ENCODE measurements around the gene SDSL.

Gene SDSL, protein sequence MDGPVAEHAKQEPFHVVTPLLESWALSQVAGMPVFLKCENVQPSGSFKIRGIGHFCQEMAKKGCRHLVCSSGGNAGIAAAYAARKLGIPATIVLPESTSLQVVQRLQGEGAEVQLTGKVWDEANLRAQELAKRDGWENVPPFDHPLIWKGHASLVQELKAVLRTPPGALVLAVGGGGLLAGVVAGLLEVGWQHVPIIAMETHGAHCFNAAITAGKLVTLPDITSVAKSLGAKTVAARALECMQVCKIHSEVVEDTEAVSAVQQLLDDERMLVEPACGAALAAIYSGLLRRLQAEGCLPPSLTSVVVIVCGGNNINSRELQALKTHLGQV

DNA sequence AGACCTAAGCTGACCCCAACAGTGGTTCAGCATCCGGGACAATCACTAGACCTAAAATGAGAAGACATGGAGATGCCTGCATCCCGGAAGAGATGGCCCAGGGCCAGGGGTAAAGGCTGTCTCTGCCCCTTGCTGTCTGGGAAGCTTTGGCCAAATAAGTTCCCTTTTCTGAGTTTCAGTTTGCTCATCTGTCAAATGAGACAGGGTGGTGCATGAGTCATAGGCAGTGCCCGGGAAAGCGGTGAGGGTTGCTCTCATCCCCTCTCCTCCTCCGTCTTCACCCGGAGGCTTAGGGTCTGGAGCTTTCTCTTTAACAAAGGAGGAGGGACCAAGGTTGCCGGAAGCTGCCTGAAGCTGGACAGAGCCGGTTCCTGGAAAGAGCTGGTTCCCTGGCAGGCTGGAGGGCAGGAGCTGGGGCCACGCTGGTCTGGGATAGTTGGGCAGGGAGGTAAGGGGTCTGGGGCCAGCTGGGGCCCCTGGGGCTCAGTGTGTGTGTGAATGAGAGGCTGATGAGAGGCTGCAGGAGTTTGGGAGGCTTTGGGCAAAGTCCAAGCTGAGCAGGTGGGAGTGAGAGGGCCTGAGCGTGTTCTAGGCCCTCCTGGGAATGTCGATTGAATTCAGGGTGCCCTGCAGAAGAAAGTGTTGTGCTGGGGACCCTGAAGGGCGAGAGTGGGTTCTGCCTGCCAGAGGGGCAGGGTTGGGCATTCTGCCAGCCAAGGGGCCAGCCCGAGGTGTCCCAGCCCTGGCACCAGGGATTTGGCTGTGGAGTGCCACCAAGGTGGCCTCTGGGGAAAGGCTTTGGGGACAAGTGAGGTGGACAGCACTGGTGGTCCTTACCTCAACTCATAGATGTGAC lies at the start of gene SDSL:
TSS of gene SDSL (plus strand) at position 351 of the 856 bp plus-strand sequence. CDS start 5,603 bp downstream, outside the sequence.
- Histone ChIP-seq H3K36me3 (ENCODE audit: control insufficient read depth, insufficient read depth, low read length) (no peaks in the 10 kb centered on the region), H3K4me1 (ENCODE audit: control insufficient read depth, insufficient read depth, low read length) (peaks cover 11% of the 10 kb centered on the region; the same call in 1 of the 2 replicates), H3K27me3 (ENCODE audit: control insufficient read depth, insufficient read depth, low read length) (no peaks in the 10 kb centered on the region), H3K27ac (ENCODE audit: low read depth, low read length) (peak within 1 kb of the TSS; percentile 24; the same call in 1 of the 2 replicates), H3K9me3 (ENCODE audit: control insufficient read depth, insufficient read depth, low read depth, low read length) (no peaks in the 10 kb centered on the region), H3K9ac (ENCODE audit: low read length) (peak within 1 kb of the TSS; percentile 18), H3K4me3 (ENCODE audit: low read depth, low read length) (peak within 1 kb of the TSS; percentile 43)

DNA sequence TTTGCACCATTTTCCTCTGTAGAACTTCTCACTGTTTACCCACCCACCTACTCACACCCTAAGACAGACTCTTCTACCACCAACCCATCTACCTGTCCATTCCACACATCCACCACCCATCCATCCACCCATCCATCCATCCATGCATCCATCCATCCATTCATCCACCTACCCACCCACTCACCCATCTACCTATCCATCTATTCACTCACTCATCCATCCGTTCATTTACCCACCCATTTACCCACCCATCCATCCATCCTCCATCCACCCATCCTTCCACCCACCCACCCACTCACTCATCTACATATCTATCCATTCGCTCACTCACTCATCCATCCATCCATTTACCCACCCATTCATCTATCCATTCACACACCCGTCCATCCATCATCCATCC lies 48.7 kb upstream of the SDSL start:
- no peak overlapping the region for H3K27ac ChIP-seq (ENCODE audit: low read depth, low read length)
- H3K36me3 ChIP-seq (ENCODE audit: control insufficient read depth, insufficient read depth, low read length): no peaks in the 10 kb centered on the region; the same call in 1 of the 2 replicates

DNA sequence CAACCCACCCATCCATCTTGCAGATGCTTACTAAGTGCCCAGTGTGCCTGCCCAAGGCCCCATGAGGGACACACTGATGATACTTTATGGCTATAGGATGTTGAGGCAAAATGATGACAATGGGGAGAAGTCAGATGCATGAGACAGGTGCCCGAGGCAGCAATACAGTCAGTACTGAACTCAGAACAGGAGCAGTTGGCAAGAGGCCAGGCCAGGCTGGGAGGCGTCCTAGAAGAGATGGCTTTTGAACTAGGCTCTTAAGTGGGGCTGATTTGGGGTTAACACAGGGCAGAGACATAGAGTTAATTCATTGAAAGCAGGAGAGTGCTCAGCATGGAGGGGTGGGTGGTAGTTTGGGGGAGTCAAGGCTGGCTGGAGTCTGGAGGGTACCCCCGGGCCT lies 48.2 kb upstream of the SDSL start:
- Histone ChIP-seq H3K27ac (ENCODE audit: low read depth, low read length) (no peak overlapping the region), H3K36me3 (ENCODE audit: control insufficient read depth, insufficient read depth, low read length) (no peaks in the 10 kb centered on the region; the same call in 1 of the 2 replicates), H3K27me3 (ENCODE audit: control insufficient read depth, insufficient read depth, low read length) (no peaks in the 10 kb centered on the region), H3K4me1 (ENCODE audit: control insufficient read depth, insufficient read depth, low read length) (no peaks in the 10 kb centered on the region), H3K9ac (ENCODE audit: low read length) (no peak overlapping the region), H3K4me3 (ENCODE audit: low read depth, low read length) (no peak overlapping the region), H3K9me3 (ENCODE audit: control insufficient read depth, insufficient read depth, low read depth, low read length) (no peaks in the 10 kb centered on the region)

More for the DNA sequence above, 48.7 kb upstream of the SDSL start:
- Histone ChIP-seq H3K4me3 (ENCODE audit: low read depth, low read length) (no peak overlapping the region), H3K27me3 (ENCODE audit: control insufficient read depth, insufficient read depth, low read length) (no peaks in the 10 kb centered on the region), H3K9me3 (ENCODE audit: control insufficient read depth, insufficient read depth, low read depth, low read length) (no peaks in the 10 kb centered on the region), H3K9ac (ENCODE audit: low read length) (no peak overlapping the region), H3K4me1 (ENCODE audit: control insufficient read depth, insufficient read depth, low read length) (no peaks in the 10 kb centered on the region)

DNA sequence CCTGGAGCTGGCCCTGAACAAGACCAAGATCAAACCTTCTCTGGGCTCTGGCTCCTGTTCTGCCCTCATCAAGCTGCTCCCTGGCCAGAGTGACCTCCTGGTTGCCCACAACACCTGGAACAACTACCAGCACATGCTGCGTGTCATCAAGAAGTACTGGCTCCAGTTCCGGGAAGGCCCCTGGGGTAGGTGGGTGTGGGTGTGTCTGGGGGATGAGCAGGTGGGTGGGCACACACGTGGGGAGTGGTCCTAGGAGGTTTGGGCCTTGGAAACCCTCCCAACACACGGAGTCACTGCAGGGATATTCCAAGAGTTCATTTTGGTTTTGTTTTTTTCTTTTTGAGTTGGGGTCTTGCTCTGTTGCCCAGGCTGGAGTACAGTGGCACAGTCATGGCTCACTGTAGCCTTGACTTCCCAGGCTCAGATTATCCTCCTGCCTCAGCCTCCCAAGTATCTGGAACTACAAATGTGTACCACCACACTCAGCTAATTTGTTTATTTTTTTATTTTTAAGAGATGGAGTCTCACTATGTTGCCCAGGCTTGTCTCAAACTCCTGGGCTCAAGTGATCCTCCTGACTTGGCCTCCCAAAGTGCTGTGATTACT lies 47.3 kb upstream of the SDSL start:
- no peak overlapping the region for H3K4me3 ChIP-seq (ENCODE audit: low read depth, low read length)

DNA sequence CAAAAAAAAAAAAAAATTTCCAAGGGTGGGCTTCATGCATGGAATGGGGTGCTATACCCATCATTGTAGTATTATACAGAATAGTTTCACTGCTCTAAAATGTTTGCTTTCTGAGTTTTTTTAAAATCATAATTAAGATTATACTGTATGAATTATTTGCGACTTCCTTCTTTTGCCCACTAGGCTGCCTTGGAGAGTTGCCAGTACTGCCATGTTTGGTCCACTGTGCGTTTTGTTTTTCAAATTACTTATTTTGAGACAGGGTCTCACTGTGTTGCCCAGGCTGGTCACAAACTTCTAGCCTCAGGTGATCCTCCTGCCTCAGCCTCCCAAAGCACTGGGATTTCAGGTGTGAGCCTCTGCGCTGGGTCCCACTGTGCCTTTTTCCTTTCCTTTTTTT lies 43.9 kb upstream of the SDSL start:
- no peaks in the 10 kb centered on the region for H3K27me3 ChIP-seq (ENCODE audit: control insufficient read depth, insufficient read depth, low read length)
- no peaks in the 10 kb centered on the region for H3K9me3 ChIP-seq (ENCODE audit: control insufficient read depth, insufficient read depth, low read depth, low read length)
- H3K4me3 ChIP-seq (ENCODE audit: low read depth, low read length): no peak overlapping the region
- peaks cover 4% of the 10 kb centered on the region for H3K36me3 ChIP-seq (ENCODE audit: control insufficient read depth, insufficient read depth, low read length)
- H3K4me1 ChIP-seq (ENCODE audit: control insufficient read depth, insufficient read depth, low read length): no peaks in the 10 kb centered on the region; the same call in 1 of the 2 replicates
- no peak overlapping the region for H3K27ac ChIP-seq (ENCODE audit: low read depth, low read length)
- no peak overlapping the region for H3K9ac ChIP-seq (ENCODE audit: low read length)

More for the DNA sequence above, 47.3 kb upstream of the SDSL start:
- Histone ChIP-seq H3K27me3 (ENCODE audit: control insufficient read depth, insufficient read depth, low read length) (no peaks in the 10 kb centered on the region), H3K27ac (ENCODE audit: low read depth, low read length) (no peak overlapping the region), H3K4me1 (ENCODE audit: control insufficient read depth, insufficient read depth, low read length) (no peaks in the 10 kb centered on the region), H3K9ac (ENCODE audit: low read length) (no peak overlapping the region), H3K9me3 (ENCODE audit: control insufficient read depth, insufficient read depth, low read depth, low read length) (no peaks in the 10 kb centered on the region), H3K36me3 (ENCODE audit: control insufficient read depth, insufficient read depth, low read length) (no peaks in the 10 kb centered on the region; the same call in 1 of the 2 replicates)

DNA sequence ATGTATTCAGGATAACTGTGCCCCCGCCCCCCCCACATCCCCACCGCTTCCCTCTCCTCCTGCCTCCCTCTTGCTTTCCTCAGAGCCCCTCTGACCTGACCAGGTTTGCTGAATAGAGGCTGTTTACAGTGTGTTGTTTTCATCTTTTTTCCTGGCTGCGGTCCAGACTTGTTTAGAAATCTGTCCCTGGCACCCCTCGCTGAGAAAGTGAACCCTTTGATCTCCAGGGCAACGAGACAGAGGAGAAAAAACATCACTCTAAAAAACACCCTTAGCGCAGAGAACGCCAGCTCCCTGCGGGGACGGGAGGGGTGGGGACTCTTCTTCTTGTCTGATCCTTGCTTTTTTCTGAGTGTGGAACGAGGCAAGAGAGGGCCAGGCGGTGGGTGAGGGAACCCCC lies 41.0 kb upstream of the SDSL start:
- Histone ChIP-seq H3K4me1 (ENCODE audit: control insufficient read depth, insufficient read depth, low read length) (no peaks in the 10 kb centered on the region; the same call in 1 of the 2 replicates), H3K4me3 (ENCODE audit: low read depth, low read length) (no peak overlapping the region), H3K27me3 (ENCODE audit: control insufficient read depth, insufficient read depth, low read length) (no peaks in the 10 kb centered on the region), H3K36me3 (ENCODE audit: control insufficient read depth, insufficient read depth, low read length) (peaks cover 11% of the 10 kb centered on the region), H3K9me3 (ENCODE audit: control insufficient read depth, insufficient read depth, low read depth, low read length) (no peaks in the 10 kb centered on the region), H3K27ac (ENCODE audit: low read depth, low read length) (no peak overlapping the region), H3K9ac (ENCODE audit: low read length) (no peak overlapping the region)

DNA sequence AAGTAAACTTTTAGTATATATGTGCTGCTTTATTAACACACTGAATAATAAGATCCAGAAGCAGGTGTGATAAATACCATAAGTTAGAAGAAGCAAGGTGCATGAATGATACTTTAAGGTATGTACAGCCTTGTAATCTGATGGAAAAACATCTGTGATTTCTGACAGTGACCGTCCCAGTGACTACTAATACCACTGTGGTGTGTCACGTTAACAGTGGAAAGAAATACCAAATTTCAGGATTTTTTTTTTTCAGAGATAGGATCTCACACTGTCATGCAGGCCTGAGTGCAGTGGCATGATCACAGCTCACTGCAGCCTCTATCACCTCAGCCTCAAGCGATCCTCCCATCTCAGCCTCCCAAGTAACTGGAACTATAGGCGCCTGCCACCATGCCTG lies 40.0 kb upstream of the SDSL start:
- no peak overlapping the region for H3K9ac ChIP-seq (ENCODE audit: low read length)
- H3K4me3 ChIP-seq (ENCODE audit: low read depth, low read length): no peak overlapping the region
- peaks cover 19% of the 10 kb centered on the region for H3K36me3 ChIP-seq (ENCODE audit: control insufficient read depth, insufficient read depth, low read length)
- H3K27ac ChIP-seq (ENCODE audit: low read depth, low read length): no peak overlapping the region
- H3K9me3 ChIP-seq (ENCODE audit: control insufficient read depth, insufficient read depth, low read depth, low read length): no peaks in the 10 kb centered on the region
- no peaks in the 10 kb centered on the region for H3K27me3 ChIP-seq (ENCODE audit: control insufficient read depth, insufficient read depth, low read length)
- no peaks in the 10 kb centered on the region; the same call in 1 of the 2 replicates for H3K4me1 ChIP-seq (ENCODE audit: control insufficient read depth, insufficient read depth, low read length)

DNA sequence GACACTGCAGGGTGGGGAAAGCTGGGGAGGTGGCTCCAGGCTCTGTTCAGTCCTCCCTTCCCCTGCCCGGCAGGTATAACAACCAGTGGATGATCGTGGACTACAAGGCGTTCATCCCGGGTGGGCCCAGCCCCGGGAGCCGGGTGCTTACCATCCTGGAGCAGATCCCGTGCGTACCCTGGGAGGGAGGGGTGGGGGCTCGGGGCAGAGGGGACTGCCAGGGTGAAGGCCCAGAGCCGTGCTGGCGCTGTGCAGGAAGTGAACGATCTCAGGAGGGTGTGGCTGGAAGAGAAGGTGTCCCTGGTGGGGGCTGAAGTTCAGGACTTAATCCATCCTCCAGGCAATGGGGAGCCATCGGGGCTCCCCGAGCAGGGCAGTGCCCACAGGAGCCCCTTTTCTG lies 37.4 kb upstream of the SDSL start:
- H3K4me3 ChIP-seq (ENCODE audit: low read depth, low read length): no peak overlapping the region
- H3K27me3 ChIP-seq (ENCODE audit: control insufficient read depth, insufficient read depth, low read length): no peaks in the 10 kb centered on the region
- peaks cover 30% of the 10 kb centered on the region for H3K36me3 ChIP-seq (ENCODE audit: control insufficient read depth, insufficient read depth, low read length)
- no peaks in the 10 kb centered on the region; the same call in 1 of the 2 replicates for H3K4me1 ChIP-seq (ENCODE audit: control insufficient read depth, insufficient read depth, low read length)
- no peak overlapping the region for H3K27ac ChIP-seq (ENCODE audit: low read depth, low read length)
- H3K9ac ChIP-seq (ENCODE audit: low read length): no peak overlapping the region
- H3K9me3 ChIP-seq (ENCODE audit: control insufficient read depth, insufficient read depth, low read depth, low read length): no peaks in the 10 kb centered on the region

DNA sequence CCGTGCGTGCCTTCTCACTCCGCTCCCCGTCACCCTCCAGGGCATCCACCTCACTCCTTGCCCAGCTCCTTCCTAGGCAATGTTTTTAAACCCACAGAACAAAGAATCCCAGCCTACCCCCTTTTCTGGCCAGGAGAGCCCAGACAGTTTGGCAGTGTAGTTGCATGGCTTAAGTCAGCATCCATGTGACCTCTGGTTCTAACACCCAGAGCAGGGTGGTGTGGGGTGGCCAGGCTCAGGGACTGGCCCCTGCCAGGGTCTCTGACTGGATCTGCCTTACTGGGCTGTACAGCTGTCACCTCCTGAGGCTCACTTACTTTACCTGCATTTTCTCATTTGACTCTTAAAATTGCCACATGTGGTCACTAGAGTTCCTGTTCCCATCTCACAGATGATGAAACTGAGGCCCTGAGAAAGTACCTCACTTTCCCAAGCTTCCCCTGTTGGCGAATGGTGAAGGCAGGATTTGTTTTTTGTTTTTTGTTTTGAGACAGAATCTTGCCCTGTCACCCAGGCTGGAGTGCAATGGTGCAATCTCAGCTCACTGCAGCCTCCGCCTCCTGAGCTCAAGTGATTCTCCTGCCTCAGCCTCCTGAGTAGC lies 36.8 kb upstream of the SDSL start:
- no peaks in the 10 kb centered on the region for H3K27me3 ChIP-seq (ENCODE audit: control insufficient read depth, insufficient read depth, low read length)
- no peaks in the 10 kb centered on the region; the same call in 1 of the 2 replicates for H3K4me1 ChIP-seq (ENCODE audit: control insufficient read depth, insufficient read depth, low read length)
- peaks cover 30% of the 10 kb centered on the region for H3K36me3 ChIP-seq (ENCODE audit: control insufficient read depth, insufficient read depth, low read length)
- H3K9ac ChIP-seq (ENCODE audit: low read length): no peak overlapping the region
- H3K9me3 ChIP-seq (ENCODE audit: control insufficient read depth, insufficient read depth, low read depth, low read length): no peaks in the 10 kb centered on the region
- H3K4me3 ChIP-seq (ENCODE audit: low read depth, low read length): no peak overlapping the region
- no peak overlapping the region for H3K27ac ChIP-seq (ENCODE audit: low read depth, low read length)

DNA sequence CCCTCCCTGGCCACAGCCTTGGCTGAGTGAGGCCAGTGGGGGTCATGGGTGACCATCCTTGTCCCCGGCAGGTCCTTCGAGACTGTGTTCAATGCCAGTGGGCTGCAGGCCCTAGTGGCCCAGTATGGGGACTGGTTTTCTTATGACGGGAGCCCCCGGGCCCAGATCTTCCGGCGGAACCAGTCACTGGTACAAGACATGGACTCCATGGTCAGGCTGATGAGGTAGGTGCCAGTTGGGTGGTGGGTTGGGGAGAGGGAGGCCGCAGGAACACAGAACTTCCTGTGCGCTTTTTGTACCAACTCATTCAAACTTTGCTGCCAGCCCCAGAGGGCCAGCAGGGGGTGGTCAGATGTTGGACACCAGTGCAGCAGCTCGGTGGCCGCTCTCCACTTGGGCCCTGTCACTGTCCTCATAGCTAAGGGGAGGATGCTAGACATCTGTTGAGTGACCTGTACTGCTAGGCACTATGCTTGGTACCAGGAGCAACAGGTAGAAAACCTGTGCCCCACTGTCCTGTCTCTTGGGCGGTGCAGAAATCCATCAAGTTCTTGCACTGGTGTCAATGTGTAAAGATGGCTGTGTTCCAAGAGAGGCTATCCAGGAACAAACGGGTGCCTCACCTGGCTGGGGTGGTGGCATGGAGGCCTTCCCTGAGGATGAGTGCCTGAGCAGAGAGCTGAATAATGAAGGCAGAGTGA lies 35.2 kb upstream of the SDSL start:
- H3K27me3 ChIP-seq (ENCODE audit: control insufficient read depth, insufficient read depth, low read length): no peaks in the 10 kb centered on the region
- H3K4me3 ChIP-seq (ENCODE audit: low read depth, low read length): no peak overlapping the region
- H3K9me3 ChIP-seq (ENCODE audit: control insufficient read depth, insufficient read depth, low read depth, low read length): no peaks in the 10 kb centered on the region
- H3K36me3 ChIP-seq (ENCODE audit: control insufficient read depth, insufficient read depth, low read length): peaks cover 25% of the 10 kb centered on the region
- H3K4me1 ChIP-seq (ENCODE audit: control insufficient read depth, insufficient read depth, low read length): no peaks in the 10 kb centered on the region
- H3K27ac ChIP-seq (ENCODE audit: low read depth, low read length): no peak overlapping the region
- no peak overlapping the region for H3K9ac ChIP-seq (ENCODE audit: low read length)
